ENCODE data around the gene MOAP1. TPM values are rescaled to one million over a fixed set of nuclear protein-coding genes. Genes with fewer than 3 reads are reported as not detected.
"Not testable (repeated sequence)": the region's sequence is repeated elsewhere in the genome, so short reads cannot be mapped to it uniquely, and the experiment has no call there.

The MOAP1 gene
- total RNA-seq, 2 donors from 2014 or later = 21.1 to 27.5 TPM

DNA sequence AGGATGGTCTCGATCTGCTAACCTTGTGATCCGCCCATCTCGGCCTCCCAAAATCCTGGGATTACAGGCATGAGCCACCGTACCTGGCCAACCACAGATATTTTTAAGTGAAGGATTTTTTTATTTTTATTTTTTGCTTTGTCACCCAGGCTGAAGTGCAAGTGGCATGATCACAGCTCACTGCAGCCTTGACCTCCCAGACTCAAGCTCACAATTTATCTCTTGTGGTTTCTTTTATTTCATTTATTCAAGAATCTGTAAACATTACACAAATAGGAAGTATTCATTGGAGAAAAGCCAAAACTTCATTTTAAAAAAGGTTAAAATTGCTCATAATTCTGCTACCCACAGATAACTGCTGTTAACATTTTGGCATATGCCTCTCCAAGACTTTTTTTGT, 13.3 kb downstream of the MOAP1 start:
- no peak for ATAC-seq (replicated peaks in 1 of 2)

DNA sequence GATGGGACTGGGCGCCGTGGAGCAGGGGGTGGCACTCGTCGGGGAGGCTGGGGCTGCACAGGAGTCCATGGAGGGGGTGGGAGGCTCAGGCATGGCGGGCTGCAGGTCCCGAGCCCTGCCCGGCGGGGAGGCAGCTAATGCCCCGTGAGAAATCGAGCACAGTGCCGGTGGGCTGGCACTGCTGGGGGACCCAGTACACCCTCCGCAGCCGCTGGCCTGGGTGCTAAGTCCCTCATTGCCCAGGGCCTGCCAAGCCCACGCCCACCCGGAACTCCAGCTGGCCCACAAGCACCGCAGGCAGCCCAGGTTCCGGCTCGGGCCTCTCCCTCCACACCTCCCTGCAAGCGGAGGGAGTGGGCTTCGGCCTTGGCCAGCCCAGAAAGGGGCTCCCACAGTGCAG, 14.6 kb downstream of the MOAP1 start:
- H3K27ac Mint-ChIP-seq; H3K4me1 Mint-ChIP-seq (ENCODE audit: low read depth); H3K9me3 Mint-ChIP-seq; H3K27me3 Mint-ChIP-seq (ENCODE audit: low read depth); H3K4me3 Mint-ChIP-seq; H3K36me3 Mint-ChIP-seq (ENCODE audit: insufficient read depth in 2 of 2); ATAC-seq (replicated peaks in 1 of 2); DNase-seq: not testable (repeated sequence)

More for the DNA sequence above, 13.3 kb downstream of the MOAP1 start:
- H3K27me3 Mint-ChIP-seq (ENCODE audit: low read depth) = no peaks in the 10 kb centered on the region
- DNase-seq = no peak
- H3K9me3 Mint-ChIP-seq = no peaks in the 10 kb centered on the region
- H3K4me3 Mint-ChIP-seq = no peak overlapping the region
- no peaks in the 10 kb centered on the region for H3K4me1 Mint-ChIP-seq (ENCODE audit: low read depth)
- no peaks in the 10 kb centered on the region for H3K36me3 Mint-ChIP-seq (ENCODE audit: insufficient read depth in 2 of 2)
- no peak overlapping the region for H3K27ac Mint-ChIP-seq

DNA sequence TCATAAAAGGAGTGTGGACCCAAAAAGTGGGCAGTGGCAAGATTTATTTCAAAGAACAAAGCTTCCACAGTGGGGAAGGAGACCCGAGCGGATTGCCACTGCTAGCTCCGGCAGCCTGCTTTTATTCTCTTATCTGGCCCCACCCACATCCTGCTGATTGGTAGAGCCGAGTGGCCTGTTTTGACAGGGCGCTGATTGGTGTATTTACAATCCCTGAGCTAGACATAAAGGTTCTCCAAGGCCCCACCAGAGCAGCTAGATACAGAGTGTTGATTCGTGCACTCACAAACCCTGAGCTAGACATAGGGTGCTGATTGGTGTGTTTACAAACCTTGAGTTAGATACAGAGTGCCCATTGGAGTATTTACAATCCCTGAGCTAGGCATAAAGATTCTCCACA, 15.1 kb downstream of the MOAP1 start:
- not testable (repeated sequence) for ATAC-seq (replicated peaks in 1 of 2); H3K4me1 Mint-ChIP-seq (ENCODE audit: low read depth); H3K9me3 Mint-ChIP-seq; DNase-seq; H3K27me3 Mint-ChIP-seq (ENCODE audit: low read depth); H3K4me3 Mint-ChIP-seq; H3K36me3 Mint-ChIP-seq (ENCODE audit: insufficient read depth in 2 of 2); H3K27ac Mint-ChIP-seq

DNA sequence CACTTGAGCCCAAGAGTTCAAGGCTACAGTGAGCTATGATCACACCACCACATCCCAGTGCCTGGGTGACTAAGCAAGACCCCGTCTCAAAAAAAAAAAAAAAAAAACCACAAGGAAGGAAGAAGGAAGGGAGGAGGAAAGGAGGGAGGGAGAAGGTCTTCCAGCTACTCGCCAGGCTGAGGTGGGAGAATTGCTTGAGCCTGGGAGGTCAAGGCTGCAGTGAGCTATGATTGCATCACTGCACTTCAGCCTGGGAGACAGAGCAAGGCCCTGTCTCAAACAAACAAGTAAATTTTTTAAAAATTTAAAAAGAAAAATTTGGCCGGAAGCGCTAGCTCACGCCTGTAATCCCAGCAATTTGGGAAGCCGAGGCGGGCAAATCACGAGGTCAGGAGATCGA, 16.1 kb downstream of the MOAP1 start:
- H3K4me3 Mint-ChIP-seq; H3K27me3 Mint-ChIP-seq (ENCODE audit: low read depth); H3K4me1 Mint-ChIP-seq (ENCODE audit: low read depth); ATAC-seq (replicated peaks in 1 of 2); H3K9me3 Mint-ChIP-seq; H3K36me3 Mint-ChIP-seq (ENCODE audit: insufficient read depth in 2 of 2); H3K27ac Mint-ChIP-seq; DNase-seq: not testable (repeated sequence)

DNA sequence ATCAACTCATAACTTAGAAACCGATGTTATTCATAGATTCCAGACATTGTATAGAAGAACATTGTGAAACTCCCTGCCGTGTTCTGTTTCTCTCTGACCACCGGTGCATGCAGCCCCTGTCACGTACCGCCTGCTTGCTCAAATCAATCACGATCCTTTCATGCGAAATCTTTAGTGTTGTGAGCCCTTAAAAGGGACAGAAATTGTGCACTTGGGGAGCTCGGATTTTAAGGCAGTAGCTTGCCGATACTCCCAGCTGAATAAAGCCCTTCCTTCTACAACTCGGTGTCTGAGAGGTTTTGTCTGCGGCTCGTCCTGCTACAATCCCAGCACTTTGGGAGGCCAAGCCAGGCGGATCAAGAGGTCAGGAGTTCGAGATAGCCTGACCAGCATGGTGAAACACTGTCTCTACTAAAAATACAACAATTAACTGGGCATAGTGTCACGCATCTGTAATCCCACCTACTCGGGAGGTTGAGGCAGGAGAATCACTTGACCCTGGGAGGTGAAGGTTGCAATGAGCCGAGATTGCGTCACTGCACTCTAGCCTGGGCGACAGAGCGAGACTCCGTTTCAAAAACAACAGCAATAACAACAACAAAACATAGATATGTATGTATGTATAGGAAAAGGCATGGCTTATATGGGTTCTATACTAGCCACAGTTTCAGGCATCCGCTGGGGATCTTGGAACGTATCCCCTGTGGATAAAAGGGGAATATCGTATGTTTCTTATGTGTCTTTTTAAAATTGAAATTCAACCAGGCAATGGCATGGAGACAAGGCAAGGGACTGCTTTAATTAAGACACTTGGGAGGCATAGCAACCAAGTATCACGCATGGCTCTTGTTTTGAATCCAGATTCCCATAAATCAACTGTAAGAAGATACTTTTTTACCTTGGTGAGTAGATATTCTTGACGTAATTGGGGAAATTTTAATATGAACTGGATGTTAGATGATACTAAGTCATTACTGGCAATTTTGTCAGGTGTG, 19.1 kb downstream of the MOAP1 start:
- not testable (repeated sequence) for H3K4me3 Mint-ChIP-seq; ATAC-seq (replicated peaks in 1 of 2); H3K27me3 Mint-ChIP-seq (ENCODE audit: low read depth); H3K4me1 Mint-ChIP-seq (ENCODE audit: low read depth); H3K9me3 Mint-ChIP-seq; H3K36me3 Mint-ChIP-seq (ENCODE audit: insufficient read depth in 2 of 2); H3K27ac Mint-ChIP-seq; DNase-seq

DNA sequence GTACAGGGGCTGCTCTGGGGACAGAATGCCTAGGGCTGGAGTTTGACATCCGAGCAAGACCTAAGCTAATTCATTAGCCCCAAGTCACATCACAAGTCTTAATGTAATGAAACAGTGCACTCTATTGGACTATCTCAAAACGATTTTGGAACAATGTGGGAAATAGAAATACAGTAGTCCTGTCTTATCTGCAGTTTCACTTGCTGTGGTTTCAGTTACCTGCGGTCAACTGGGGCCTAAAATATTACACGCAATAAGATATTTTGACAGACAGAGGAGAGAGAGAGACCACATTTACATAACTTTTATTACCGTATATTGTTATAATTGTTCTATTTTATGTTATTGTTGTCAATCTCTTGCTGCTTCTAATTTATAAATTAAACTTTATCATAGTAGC, 21.1 kb downstream of the MOAP1 start:
- DNase-seq (no peak), ATAC-seq (replicated peaks in 1 of 2) (no peak)
- Mint-ChIP-seq H3K27ac (no peak overlapping the region), H3K4me1 (ENCODE audit: low read depth) (no peaks in the 10 kb centered on the region), H3K27me3 (ENCODE audit: low read depth) (no peaks in the 10 kb centered on the region), H3K9me3 (no peaks in the 10 kb centered on the region), H3K4me3 (no peak overlapping the region), H3K36me3 (ENCODE audit: insufficient read depth in 2 of 2) (no peaks in the 10 kb centered on the region)

DNA sequence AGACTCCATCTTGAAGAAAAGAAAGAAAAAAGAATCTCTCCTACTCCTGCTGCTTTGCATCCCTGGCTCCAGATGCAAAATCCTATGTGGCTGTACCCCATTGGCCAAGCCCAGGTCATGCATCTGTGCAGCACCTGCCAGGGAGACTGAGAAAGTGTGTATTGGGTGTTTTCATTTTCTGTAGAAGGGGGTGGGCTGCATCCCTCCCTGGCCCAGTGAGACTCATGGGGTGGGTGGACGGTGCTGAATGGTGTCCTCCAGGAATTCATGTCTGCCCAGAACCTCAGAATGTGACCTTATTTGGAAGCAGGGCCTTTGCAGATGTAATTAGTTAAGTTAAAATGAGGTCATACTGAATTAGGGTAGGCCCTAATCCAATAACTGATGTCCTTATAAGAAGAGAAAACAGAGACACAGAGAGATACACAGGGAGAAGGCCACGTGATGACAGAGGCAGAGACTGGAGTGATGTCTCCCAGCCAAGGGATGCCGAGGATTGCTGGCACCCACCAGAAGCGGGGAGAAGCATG, 23.2 kb downstream of the MOAP1 start:
- no peak for DNase-seq

DNA sequence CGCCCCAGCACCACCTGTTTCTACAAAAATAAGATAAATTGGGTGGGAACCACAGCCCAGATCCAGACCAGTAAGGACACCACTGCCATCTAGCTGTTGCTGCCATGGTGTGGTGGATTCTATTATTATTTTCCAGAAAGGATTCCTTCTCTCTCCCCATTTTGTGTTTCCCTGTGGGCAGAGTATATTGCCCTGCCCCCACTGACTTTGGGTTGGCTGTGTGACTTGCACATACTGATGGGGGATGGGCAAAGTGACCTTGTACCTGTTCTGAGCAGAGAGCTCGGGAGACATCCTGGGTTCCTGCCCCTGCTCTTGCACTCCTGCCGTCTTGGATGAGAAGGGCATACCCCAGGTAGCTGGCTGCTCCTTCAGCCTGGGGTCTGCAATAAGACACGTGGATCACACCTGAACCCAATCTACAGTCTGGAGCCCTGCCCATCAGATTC, 24.3 kb downstream of the MOAP1 start:
- no peaks in the 10 kb centered on the region for H3K36me3 Mint-ChIP-seq (ENCODE audit: insufficient read depth in 2 of 2)
- no peak for DNase-seq
- no peaks in the 10 kb centered on the region for H3K4me1 Mint-ChIP-seq (ENCODE audit: low read depth)
- ATAC-seq (replicated peaks in 1 of 2) = peak; percentile 42 to 66
- no peaks in the 10 kb centered on the region for H3K27me3 Mint-ChIP-seq (ENCODE audit: low read depth)
- no peaks in the 10 kb centered on the region for H3K9me3 Mint-ChIP-seq
- no peak overlapping the region for H3K4me3 Mint-ChIP-seq
- H3K27ac Mint-ChIP-seq = no peak overlapping the region

More for the DNA sequence above, 23.2 kb downstream of the MOAP1 start:
- Mint-ChIP-seq H3K9me3 (no peaks in the 10 kb centered on the region), H3K4me1 (ENCODE audit: low read depth) (no peaks in the 10 kb centered on the region), H3K27ac (no peak overlapping the region), H3K4me3 (no peak overlapping the region), H3K36me3 (ENCODE audit: insufficient read depth in 2 of 2) (no peaks in the 10 kb centered on the region), H3K27me3 (ENCODE audit: low read depth) (no peaks in the 10 kb centered on the region)
- ATAC-seq (replicated peaks in 1 of 2) = no peak

DNA sequence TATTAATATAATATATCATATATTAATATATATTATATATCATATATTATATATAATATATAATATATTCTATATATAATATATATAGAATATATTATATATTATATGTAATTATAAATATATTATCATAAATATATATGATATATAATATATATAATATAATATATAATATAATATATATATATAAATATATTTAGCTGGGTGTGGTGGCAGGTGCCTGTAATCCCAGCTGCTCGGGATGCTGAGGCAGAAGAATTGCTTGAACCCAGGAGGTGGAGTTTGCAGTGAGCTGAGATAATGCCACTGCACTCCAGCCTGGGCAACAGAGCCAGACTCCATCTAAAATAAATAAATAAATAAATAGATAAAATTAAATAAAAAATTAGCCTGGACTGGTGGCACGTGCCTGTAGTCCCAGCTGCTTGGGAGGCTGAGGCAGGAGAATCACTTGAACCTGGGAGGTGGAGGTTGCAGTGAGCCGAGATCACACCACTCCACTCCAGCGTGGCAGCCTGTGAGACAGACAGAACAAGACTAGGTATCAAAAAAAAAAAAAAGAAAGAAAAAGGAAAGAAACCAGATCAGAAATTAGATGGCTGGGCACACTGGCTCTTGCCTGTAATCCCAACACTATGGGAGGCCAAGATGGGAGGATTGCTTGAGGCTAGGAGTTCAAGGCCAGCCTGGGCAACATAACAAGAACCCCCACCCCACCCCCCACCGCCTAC, 24.9 kb downstream of the MOAP1 start:
- not testable (repeated sequence) for H3K4me3 Mint-ChIP-seq; DNase-seq; H3K9me3 Mint-ChIP-seq; H3K4me1 Mint-ChIP-seq (ENCODE audit: low read depth); H3K27me3 Mint-ChIP-seq (ENCODE audit: low read depth); H3K36me3 Mint-ChIP-seq (ENCODE audit: insufficient read depth in 2 of 2); H3K27ac Mint-ChIP-seq
- ATAC-seq (replicated peaks in 1 of 2) = peak; percentile 52 to 64

DNA sequence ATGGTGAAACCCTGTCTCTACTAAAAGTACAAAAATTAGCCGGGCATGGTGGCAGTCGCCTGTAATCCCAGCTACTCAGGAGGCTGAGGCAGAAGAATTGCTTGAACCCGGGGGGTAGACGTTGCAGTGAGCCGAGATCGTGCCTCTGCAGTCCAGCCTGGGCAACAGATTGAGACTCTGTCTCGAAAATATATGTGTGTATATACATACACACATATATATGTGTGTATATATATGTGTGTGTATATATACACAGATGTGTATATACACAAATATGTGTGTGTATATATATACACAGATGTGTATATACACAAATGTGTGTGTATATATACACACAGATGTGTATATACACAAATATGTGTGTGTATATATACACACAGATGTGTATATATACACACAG, 26.3 kb downstream of the MOAP1 start:
- H3K4me3 Mint-ChIP-seq; H3K4me1 Mint-ChIP-seq (ENCODE audit: low read depth); H3K27ac Mint-ChIP-seq; DNase-seq; H3K36me3 Mint-ChIP-seq (ENCODE audit: insufficient read depth in 2 of 2); H3K27me3 Mint-ChIP-seq (ENCODE audit: low read depth); H3K9me3 Mint-ChIP-seq: not testable (repeated sequence)
- ATAC-seq (replicated peaks in 1 of 2) = peak; percentile 43 to 69

DNA sequence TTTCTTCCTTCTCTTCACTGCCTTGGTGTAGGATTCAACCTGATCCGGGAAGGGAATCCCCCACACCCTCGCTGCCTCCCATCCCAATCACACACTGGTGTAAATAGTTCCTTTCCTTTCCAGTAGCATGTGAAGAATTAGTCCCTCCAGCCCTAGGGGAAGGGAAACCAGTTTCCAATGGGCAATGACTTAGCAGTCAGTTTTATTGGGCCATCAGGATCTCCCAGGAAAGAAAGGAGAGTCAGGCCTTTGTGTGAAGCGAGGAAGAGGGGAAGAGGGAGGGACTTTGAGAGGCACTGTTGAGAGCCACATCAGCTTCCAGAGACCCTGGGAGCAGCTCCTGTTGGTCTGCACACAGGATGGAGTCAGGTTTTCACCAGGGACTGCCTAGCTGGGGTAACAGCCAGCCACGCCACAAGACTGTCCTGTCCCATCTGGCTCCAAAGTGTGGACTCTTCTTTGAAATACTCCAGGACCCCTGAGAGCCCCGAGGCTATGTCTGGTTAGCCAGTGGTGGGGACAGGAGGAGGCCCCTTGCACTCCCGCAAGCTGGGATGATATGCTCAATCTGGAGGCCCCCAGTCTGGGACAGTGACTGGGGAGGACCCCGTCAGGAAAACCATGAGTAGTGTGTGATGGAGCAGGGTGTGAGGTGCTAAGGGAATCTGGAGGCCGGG, 27.9 kb downstream of the MOAP1 start:
- Mint-ChIP-seq H3K4me1 (ENCODE audit: low read depth) (no peaks in the 10 kb centered on the region), H3K36me3 (ENCODE audit: insufficient read depth in 2 of 2) (no peaks in the 10 kb centered on the region), H3K9me3 (no peaks in the 10 kb centered on the region), H3K27ac (no peak overlapping the region), H3K27me3 (ENCODE audit: low read depth) (no peaks in the 10 kb centered on the region), H3K4me3 (no peak overlapping the region)
- no peak for DNase-seq
- ATAC-seq (replicated peaks in 1 of 2) = no peak

DNA sequence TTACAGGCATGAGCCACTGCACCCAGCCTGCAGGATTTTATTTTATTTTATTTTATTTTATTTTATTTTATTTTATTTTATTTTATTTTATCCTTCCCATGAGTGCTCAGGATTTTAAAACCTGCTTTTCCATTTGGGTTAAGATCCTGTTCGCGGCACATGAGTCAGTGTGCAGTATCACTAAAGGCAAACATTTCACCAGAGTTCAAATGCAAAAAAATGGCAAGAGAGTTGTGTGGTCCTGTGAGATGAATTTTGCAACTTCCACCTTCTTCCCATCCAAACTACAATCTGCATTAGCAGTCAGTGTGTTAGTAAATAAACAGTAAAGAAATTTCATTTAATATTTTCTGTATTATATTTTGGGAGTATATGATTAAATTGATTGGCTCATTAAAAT, 29.0 kb downstream of the MOAP1 start:
- Mint-ChIP-seq H3K36me3 (ENCODE audit: insufficient read depth in 2 of 2) (no peaks in the 10 kb centered on the region), H3K4me3 (no peak overlapping the region), H3K27me3 (ENCODE audit: low read depth) (no peaks in the 10 kb centered on the region), H3K4me1 (ENCODE audit: low read depth) (peaks cover 3% of the 10 kb centered on the region), H3K9me3 (no peaks in the 10 kb centered on the region), H3K27ac (no peak overlapping the region)
- DNase-seq (no peak), ATAC-seq (replicated peaks in 1 of 2) (no peak)

DNA sequence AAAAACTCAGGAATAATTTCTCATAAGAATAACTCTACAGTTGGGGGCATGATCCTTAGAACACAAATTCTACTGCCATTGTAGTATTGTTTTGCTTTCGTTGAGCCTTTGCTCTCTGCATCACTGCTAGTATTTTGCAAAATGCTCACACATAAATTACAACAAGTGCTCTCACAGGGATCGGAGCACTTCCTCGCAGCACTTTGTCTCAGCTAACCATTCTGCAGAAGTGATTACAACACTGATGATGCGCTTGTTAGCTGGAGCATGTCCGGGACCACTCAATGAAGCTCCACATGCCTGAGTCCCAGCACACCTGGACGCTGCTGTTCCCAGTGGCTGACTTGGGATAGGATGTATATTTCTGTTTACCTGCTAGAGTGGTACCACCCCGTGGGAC, 31.6 kb downstream of the MOAP1 start:
- Mint-ChIP-seq H3K27me3 (ENCODE audit: low read depth) (no peaks in the 10 kb centered on the region), H3K27ac (no peak overlapping the region), H3K36me3 (ENCODE audit: insufficient read depth in 2 of 2) (no peaks in the 10 kb centered on the region), H3K4me1 (ENCODE audit: low read depth) (peaks cover 10% of the 10 kb centered on the region), H3K9me3 (no peaks in the 10 kb centered on the region), H3K4me3 (no peak overlapping the region)
- no peak for DNase-seq
- ATAC-seq (replicated peaks in 1 of 2) = no peak

Measured in activated T-cell treated with anti-CD3 and anti-CD28 coated beads, Interleukin-2, amount 50 U/mL, for 72 hours (primary cell).